ENCODE results near the gene SRPRA.
A peak's percentile ranks its signal among the peaks of the same experiment; 100 is the strongest.

GRCh38 chr11:126268708-126269579 is at the start of gene SRPRA, which contains the start of gene FOXRED1:
- TF ChIP-seq SPI1 (IDR thresholded peaks at IDR 0.05; ENCODE audit: low read depth, low read length) (peak; percentile 50), POLR2A (IDR thresholded peaks at IDR 0.05; ENCODE audit: low read depth, low read length) (peak; percentile 89), TAF1 (IDR thresholded peaks at IDR 0.05; ENCODE audit: low read depth, low read length) (no peak; the same call in 1 of the 2 replicates), POLR2AphosphoS5 (IDR thresholded peaks at IDR 0.05; ENCODE audit: low read depth, low read length) (peak; percentile 87), PAX5 (IDR thresholded peaks at IDR 0.05; ENCODE audit: insufficient read depth, low read length, severe bottlenecking) (peak; percentile 83), POU2F2 (IDR thresholded peaks at IDR 0.05; ENCODE audit: low read depth, low read length) (peak; percentile 74)
